Activated CD8-positive, alpha-beta T cell treated with anti-CD3 and anti-CD28 coated beads for 36 hours (primary cell): ENCODE results near the gene FUBP3. TPM values are rescaled to one million over a fixed set of nuclear protein-coding genes. Genes with fewer than 3 reads are reported as not detected.

ENCODE experiments used
- ATAC-seq: fragments of 200-7000 bp; cut with Tn5 transposase; one replicate; pipeline ENCODE4 v1.10.0; 2021; ENCODE audit warnings: mild to moderate bottlenecking, moderate library complexity
- CTCF ChIA-PET: fragments of 350-600 bp; sonication (Branson Sonifier 250); formaldehyde crosslinking; loops from one replicate; lab custom pipeline; 2021; ENCODE audit warnings: antibody characterized with exemption; lab: Charles Lee
- POLR2A ChIA-PET: fragments of 350-600 bp; sonication (Branson Sonifier 250); formaldehyde crosslinking; loops from one replicate; lab custom pipeline; 2021; ENCODE audit warnings: antibody characterized with exemption; lab: Charles Lee
- DNase-seq: peaks from one replicate; pipeline ENCODE4 v3.0.0-alpha.2; 2020
- H3K27ac Mint-ChIP-seq: one replicate; pipeline ENCODE4 v1.8.0; 2021; ENCODE audit warnings: mild to moderate bottlenecking, mixed read lengths
- H3K27me3 Mint-ChIP-seq: one replicate; pipeline ENCODE4 v1.8.0; 2021; ENCODE audit warnings: mixed read lengths
- H3K36me3 Mint-ChIP-seq: one replicate; pipeline ENCODE4 v1.8.0; 2021; ENCODE audit warnings: low read depth, mixed read lengths
- H3K4me1 Mint-ChIP-seq: one replicate; pipeline ENCODE4 v1.8.0; 2021; ENCODE audit warnings: low read depth, mixed read lengths
- H3K4me3 Mint-ChIP-seq: one replicate; pipeline ENCODE4 v1.8.0; 2021; ENCODE audit warnings: mild to moderate bottlenecking, moderate library complexity, mixed read lengths
- H3K9me3 Mint-ChIP-seq: one replicate; pipeline ENCODE4 v1.8.0; 2021; ENCODE audit warnings: mixed read lengths
- intact Hi-C: fragments of 100-400 bp; cut with micrococcal nuclease; formaldehyde crosslinking; loops from one replicate; pipeline ENCODE4 v1.10.0; 2022
- total RNA-seq, 2 experiments: library from RNA; stranded (reverse); gene quantifications; one replicate each; pipeline ENCODE4 v1.2.3, GENCODE V29; 2021
- TF ChIP-seq, protein P1 (sequence below): fragments of 200-600 bp; IDR thresholded peaks from one replicate; pipeline ENCODE4 v1.8.0; 2022; ENCODE audit warnings: antibody characterized with exemption, mild to moderate bottlenecking

Gene FUBP3
- total RNA-seq, 2 experiments from 2014 or later = 32.9 to 42.9 TPM

DNA sequence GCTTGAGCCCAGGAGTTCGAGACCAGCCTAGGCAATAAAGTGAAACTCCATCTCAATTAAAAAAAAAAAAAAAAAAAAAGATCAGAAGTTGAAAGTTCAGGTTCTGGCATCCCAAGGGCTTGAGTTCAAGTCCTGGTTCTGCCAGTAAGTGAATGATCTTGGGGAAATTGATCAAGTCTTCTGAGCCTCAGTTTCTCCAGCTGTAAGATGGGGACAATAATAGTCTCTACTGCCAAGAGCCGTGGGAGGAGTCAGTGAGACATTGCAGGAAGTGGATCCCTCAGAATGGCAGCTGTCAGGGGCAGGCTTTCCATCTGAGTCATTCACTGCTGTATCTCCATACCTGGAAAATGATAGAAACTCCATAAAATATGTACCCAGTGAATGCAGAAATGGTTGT is 37.8 kb upstream of the FUBP3 start:
- DNase-seq = no peak
- CTCF ChIA-PET = interaction anchor here (1.0 kb wide), 1 partner anchor 165 kb away, joined by 3 read pairs; no protein-coding TSS in a partner anchor
- TF ChIP-seq, protein P1, sequence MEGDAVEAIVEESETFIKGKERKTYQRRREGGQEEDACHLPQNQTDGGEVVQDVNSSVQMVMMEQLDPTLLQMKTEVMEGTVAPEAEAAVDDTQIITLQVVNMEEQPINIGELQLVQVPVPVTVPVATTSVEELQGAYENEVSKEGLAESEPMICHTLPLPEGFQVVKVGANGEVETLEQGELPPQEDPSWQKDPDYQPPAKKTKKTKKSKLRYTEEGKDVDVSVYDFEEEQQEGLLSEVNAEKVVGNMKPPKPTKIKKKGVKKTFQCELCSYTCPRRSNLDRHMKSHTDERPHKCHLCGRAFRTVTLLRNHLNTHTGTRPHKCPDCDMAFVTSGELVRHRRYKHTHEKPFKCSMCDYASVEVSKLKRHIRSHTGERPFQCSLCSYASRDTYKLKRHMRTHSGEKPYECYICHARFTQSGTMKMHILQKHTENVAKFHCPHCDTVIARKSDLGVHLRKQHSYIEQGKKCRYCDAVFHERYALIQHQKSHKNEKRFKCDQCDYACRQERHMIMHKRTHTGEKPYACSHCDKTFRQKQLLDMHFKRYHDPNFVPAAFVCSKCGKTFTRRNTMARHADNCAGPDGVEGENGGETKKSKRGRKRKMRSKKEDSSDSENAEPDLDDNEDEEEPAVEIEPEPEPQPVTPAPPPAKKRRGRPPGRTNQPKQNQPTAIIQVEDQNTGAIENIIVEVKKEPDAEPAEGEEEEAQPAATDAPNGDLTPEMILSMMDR = no peak
- Mint-ChIP-seq H3K4me1 (peaks cover 9% of the 10 kb centered on the region), H3K27ac (no peak overlapping the region), H3K36me3 (no peaks in the 10 kb centered on the region), H3K4me3 (no peak overlapping the region), H3K27me3 (peaks cover 33% of the 10 kb centered on the region), H3K9me3 (no peaks in the 10 kb centered on the region)
- POLR2A ChIA-PET = no interaction called here
- intact Hi-C loops = no loop called here
- ATAC-seq = no peak

DNA sequence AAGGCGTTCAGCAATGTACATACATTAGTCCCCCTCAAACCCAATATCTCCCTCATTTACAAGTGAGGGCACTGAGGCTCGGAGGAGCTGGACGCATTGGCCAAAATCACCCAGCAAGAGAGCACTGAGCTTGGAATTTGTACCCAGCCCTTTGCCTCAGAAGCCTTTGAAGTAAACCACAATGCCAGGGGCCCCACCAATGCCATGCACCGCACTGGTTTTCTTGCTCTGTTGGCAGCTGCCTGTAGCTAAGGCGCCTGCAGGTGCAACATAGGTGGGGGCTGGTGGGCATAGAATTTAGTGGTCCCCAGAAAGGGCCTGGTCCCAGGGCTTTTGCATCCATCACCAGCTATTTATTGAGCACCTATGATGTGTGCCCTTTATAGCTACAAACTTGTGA is 37.3 kb upstream of the FUBP3 start:
- no peaks in the 10 kb centered on the region for H3K9me3 Mint-ChIP-seq
- no peak overlapping the region for H3K27ac Mint-ChIP-seq
- ChIA-PET POLR2A (no interaction called here), CTCF (interaction anchor here (1.0 kb wide), 1 partner anchor 165 kb away, joined by 3 read pairs; no protein-coding TSS in a partner anchor)
- no peak overlapping the region for H3K4me3 Mint-ChIP-seq
- intact Hi-C loops = no loop called here
- H3K4me1 Mint-ChIP-seq = peaks cover 9% of the 10 kb centered on the region
- H3K36me3 Mint-ChIP-seq = no peaks in the 10 kb centered on the region
- no peak for DNase-seq
- TF ChIP-seq, protein P1 = no peak
- H3K27me3 Mint-ChIP-seq = peaks cover 29% of the 10 kb centered on the region
- no peak for ATAC-seq

DNA sequence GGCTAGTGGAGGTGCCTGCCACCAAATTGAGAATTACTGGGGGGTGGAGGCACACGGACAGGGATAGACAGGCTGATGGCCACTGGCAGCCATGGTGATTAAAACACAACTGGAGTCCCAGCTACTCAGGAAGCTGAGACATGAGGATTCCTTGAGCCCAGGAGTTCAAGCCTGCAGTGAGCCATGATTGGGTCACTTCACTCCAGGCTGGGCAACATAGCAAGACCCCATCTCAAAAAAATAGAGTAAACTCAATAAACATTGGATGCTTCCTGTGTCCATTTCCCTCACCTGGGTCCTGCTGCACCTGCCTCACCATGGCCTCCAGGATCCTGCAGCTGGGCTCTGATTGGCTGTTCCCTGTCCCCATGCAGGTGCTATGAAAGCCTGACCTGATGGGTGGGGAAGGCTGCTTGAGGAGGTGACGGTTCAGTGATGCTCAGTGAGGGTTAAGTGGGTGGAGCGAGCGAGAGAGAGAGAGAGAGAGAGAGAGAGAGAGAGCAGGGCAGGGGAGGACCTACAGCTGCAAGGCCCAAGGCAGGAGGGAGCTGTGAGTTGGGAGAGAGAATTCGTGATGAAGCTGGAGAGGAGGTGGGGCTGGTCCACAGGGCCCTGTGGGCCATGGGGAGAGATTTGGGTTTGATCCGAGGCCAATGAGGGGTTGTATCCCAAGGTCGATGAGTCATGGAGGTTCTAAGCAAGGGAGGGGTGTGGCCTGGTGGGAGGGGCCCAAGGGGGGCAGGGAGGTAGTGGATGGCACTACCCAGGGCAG is 36.7 kb upstream of the FUBP3 start:
- POLR2A ChIA-PET = no interaction called here
- Mint-ChIP-seq H3K36me3 (no peaks in the 10 kb centered on the region), H3K4me3 (no peak overlapping the region), H3K27ac (no peak overlapping the region), H3K4me1 (peaks cover 6% of the 10 kb centered on the region), H3K9me3 (no peaks in the 10 kb centered on the region), H3K27me3 (peaks cover 24% of the 10 kb centered on the region)
- ATAC-seq = no peak
- intact Hi-C loops = no loop called here
- CTCF ChIA-PET = interaction anchor here (1.0 kb wide), 1 partner anchor 164 kb away, joined by 3 read pairs; no protein-coding TSS in a partner anchor
- DNase-seq = no peak
- TF ChIP-seq, protein P1 = no peak

DNA sequence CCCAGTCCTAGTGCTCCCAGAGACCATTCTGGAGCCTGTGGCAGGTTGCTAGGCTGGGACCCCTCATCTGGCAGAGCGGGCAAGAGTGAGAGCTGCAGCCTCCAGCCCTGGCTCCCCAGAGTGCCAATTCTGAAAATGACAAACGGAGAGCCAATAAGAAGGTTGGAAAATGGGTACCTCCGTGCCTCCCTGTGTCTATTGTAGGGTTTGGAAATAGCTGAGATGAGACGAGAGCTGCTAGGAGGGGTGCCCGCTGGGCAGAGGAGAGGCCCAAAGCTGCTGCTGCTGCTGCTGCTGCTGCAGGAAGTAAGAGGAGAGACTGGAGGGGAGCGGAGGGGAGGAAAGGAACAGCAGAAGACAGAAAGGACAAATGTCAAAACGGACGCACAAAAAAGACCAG is 36.0 kb upstream of the FUBP3 start:
- H3K4me3 Mint-ChIP-seq = no peak overlapping the region
- H3K27me3 Mint-ChIP-seq = peaks cover 17% of the 10 kb centered on the region
- no peaks in the 10 kb centered on the region for H3K9me3 Mint-ChIP-seq
- ChIA-PET CTCF (no interaction called here), POLR2A (no interaction called here)
- H3K4me1 Mint-ChIP-seq = no peaks in the 10 kb centered on the region
- intact Hi-C loops = no loop called here
- H3K36me3 Mint-ChIP-seq = no peaks in the 10 kb centered on the region
- DNase-seq (no peak), ATAC-seq (no peak)
- TF ChIP-seq, protein P1 = no peak
- no peak overlapping the region for H3K27ac Mint-ChIP-seq

DNA sequence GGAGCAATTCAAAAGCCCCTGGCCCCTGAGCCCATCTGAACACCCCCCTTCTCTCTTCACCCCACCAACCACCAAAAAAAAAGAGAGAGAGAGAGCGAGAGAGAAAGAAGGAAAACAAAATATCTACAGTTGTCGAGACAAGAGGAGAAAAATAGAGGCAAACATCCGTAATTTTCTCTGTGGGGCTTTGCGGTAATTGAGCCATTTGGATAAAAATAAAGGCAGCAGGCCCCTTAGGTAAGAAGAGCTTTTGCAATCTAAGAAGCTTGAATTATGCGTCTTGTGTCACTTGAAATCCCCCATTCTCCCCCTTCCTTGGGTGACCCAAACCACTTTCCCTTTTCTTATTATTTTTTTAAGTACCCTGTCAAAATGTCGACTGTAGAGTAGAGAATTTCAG is 35.5 kb upstream of the FUBP3 start:
- H3K4me3 Mint-ChIP-seq = no peak overlapping the region
- H3K4me1 Mint-ChIP-seq = no peaks in the 10 kb centered on the region
- H3K27ac Mint-ChIP-seq = no peak overlapping the region
- ChIA-PET POLR2A (no interaction called here), CTCF (no interaction called here)
- H3K27me3 Mint-ChIP-seq = peaks cover 12% of the 10 kb centered on the region
- intact Hi-C loops = no loop called here
- no peak for ATAC-seq
- no peaks in the 10 kb centered on the region for H3K36me3 Mint-ChIP-seq
- no peak for DNase-seq
- peaks cover 2% of the 10 kb centered on the region for H3K9me3 Mint-ChIP-seq
- TF ChIP-seq, protein P1 = no peak
